ENCODE measurements around the gene HKDC1. TPM values are rescaled to one million over a fixed set of nuclear protein-coding genes. Genes with fewer than 3 reads are reported as not detected.

The HKDC1 gene
- total and polyA plus RNA-seq, 2 donors (not counting 1 experiment from before 2014, with no cell fraction given): 0.01 TPM; not detected in 1

DNA sequence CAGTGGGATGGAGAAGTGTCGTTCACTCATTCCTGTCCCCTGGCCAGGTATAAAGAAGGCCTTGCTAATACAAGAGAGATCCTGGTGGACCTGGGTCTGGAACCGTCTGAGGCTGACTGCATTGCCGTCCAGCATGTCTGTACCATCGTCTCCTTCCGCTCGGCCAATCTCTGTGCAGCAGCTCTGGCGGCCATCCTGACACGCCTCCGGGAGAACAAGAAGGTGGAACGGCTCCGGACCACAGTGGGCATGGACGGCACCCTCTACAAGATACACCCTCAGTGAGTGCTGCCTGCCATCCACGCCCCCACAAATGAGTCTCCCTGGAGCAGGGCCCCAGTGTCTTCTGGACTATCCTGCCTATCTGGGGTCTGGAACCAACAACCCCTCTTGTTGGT, 27.2 kb downstream of the HKDC1 start:
- no peaks in the 10 kb centered on the region for H3K9me3 ChIP-seq (ENCODE audit: control extremely low read depth in 1 of 3, control insufficient read depth in 2 of 3, insufficient read depth in 1 of 3, low read length in 2 of 3)
- POLR2A ChIA-PET: no interaction called here
- H4K20me1 ChIP-seq (ENCODE audit: control insufficient read depth, insufficient read depth, low read length, poor library complexity, severe bottlenecking): no peaks in the 10 kb centered on the region
- no peaks in the 10 kb centered on the region for H3K36me3 ChIP-seq (replicated peaks in 1 of 2; ENCODE audit: control extremely low read depth in 1 of 2, control insufficient read depth in 1 of 2, extremely low read depth in 1 of 2, insufficient read depth in 2 of 2, low read length in 1 of 2)
- no peak overlapping the region for H3K9ac ChIP-seq (ENCODE audit: low read length)
- DNase-seq (no peak), ATAC-seq (ENCODE audit: low read depth) (no peak)
- Mint-ChIP-seq H3K27ac (no peak overlapping the region), H3K9me3 (ENCODE audit: insufficient read depth) (no peaks in the 10 kb centered on the region), H3K4me3 (no peak overlapping the region), H3K27me3 (no peaks in the 10 kb centered on the region), H3K4me1 (no peaks in the 10 kb centered on the region)
- no peak overlapping the region for H2AFZ ChIP-seq (ENCODE audit: insufficient read depth, low read depth, low read length, poor library complexity, severe bottlenecking)
- no peak overlapping the region for H3K4me3 ChIP-seq (ENCODE audit: control extremely low read depth in 1 of 5, extremely low read depth in 1 of 5, insufficient read depth in 1 of 5, low read depth in 2 of 5, low read length in 4 of 5)
- no peak overlapping the region for H3K4me2 ChIP-seq (replicated peaks; ENCODE audit: low read depth, low read length, poor library complexity, severe bottlenecking)
- intact Hi-C loops (cut with micrococcal nuclease): no loop called here
- no peak overlapping the region for H3K27ac ChIP-seq (ENCODE audit: low read length in 2 of 2)
- no peak for TF ChIP-seq EZH2 (IDR thresholded peaks at IDR 0.05; ENCODE audit: borderline replicate concordance, insufficient read depth, low read depth, low read length, poor library complexity, severe bottlenecking)
- TF ChIP-seq, protein P1, sequence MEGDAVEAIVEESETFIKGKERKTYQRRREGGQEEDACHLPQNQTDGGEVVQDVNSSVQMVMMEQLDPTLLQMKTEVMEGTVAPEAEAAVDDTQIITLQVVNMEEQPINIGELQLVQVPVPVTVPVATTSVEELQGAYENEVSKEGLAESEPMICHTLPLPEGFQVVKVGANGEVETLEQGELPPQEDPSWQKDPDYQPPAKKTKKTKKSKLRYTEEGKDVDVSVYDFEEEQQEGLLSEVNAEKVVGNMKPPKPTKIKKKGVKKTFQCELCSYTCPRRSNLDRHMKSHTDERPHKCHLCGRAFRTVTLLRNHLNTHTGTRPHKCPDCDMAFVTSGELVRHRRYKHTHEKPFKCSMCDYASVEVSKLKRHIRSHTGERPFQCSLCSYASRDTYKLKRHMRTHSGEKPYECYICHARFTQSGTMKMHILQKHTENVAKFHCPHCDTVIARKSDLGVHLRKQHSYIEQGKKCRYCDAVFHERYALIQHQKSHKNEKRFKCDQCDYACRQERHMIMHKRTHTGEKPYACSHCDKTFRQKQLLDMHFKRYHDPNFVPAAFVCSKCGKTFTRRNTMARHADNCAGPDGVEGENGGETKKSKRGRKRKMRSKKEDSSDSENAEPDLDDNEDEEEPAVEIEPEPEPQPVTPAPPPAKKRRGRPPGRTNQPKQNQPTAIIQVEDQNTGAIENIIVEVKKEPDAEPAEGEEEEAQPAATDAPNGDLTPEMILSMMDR (IDR thresholded peaks at IDR 0.05): no peak
- 94% methylated on average over 12 of the region's 13 CpGs for WGBS (ENCODE audit: insufficient coverage)
- no peaks in the 10 kb centered on the region for H3K79me2 ChIP-seq (ENCODE audit: control insufficient read depth, insufficient read depth, low read length)
- no peaks in the 10 kb centered on the region for H3K27me3 ChIP-seq (replicated peaks in 1 of 4; ENCODE audit: control extremely low read depth in 1 of 4, control insufficient read depth in 3 of 4, insufficient read depth in 4 of 4, low read length in 3 of 4)
- H3K4me1 ChIP-seq (ENCODE audit: control insufficient read depth in 2 of 2, insufficient read depth in 2 of 2, low read length in 2 of 2): no peaks in the 10 kb centered on the region
- CTCF ChIA-PET: interaction anchor here (0.7 to 1.6 kb wide), 2 partner anchors 9 to 145 kb away, joined by 3 to 6 read pairs; no protein-coding TSS in a partner anchor

DNA sequence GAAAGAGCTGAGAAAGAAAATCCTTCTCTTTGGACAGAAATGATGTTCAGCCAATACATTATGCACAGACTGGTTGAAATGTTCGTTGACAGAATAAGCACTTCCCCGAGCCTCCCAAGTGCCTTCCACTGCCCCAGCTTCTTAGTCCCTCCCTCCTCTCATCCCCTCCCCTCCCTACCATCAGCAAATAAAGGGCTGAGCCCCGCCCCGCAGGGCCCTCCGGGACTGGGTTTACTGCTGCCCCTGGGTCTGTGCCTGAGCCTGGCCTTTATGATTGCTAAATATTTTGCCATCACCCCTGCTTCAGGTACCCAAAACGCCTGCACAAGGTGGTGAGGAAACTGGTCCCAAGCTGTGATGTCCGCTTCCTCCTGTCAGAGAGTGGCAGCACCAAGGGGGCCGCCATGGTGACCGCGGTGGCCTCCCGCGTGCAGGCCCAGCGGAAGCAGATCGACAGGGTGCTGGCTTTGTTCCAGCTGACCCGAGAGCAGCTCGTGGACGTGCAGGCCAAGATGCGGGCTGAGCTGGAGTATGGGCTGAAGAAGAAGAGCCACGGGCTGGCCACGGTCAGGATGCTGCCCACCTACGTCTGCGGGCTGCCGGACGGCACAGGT, 28.1 kb downstream of the HKDC1 start:
- H3K79me2 ChIP-seq (ENCODE audit: control insufficient read depth, insufficient read depth, low read length): no peaks in the 10 kb centered on the region
- H3K27me3 ChIP-seq (replicated peaks in 1 of 4; ENCODE audit: control extremely low read depth in 1 of 4, control insufficient read depth in 3 of 4, insufficient read depth in 4 of 4, low read length in 3 of 4): no peaks in the 10 kb centered on the region
- no peaks in the 10 kb centered on the region for H3K4me1 ChIP-seq (ENCODE audit: control insufficient read depth in 2 of 2, insufficient read depth in 2 of 2, low read length in 2 of 2)
- no peaks in the 10 kb centered on the region for H3K9me3 ChIP-seq (ENCODE audit: control extremely low read depth in 1 of 3, control insufficient read depth in 2 of 3, insufficient read depth in 1 of 3, low read length in 2 of 3)
- H4K20me1 ChIP-seq (ENCODE audit: control insufficient read depth, insufficient read depth, low read length, poor library complexity, severe bottlenecking): no peaks in the 10 kb centered on the region
- no peak overlapping the region for H3K9ac ChIP-seq (ENCODE audit: low read length)
- Mint-ChIP-seq H3K4me1 (no peaks in the 10 kb centered on the region), H3K4me3 (no peak overlapping the region), H3K27ac (no peak overlapping the region), H3K27me3 (no peaks in the 10 kb centered on the region), H3K9me3 (ENCODE audit: insufficient read depth) (no peaks in the 10 kb centered on the region)
- no peak overlapping the region for H3K27ac ChIP-seq (ENCODE audit: low read length in 2 of 2)
- DNase-seq (no peak), ATAC-seq (ENCODE audit: low read depth) (no peak)
- ChIA-PET CTCF (interaction anchor here (1.1 kb wide), 1 partner anchor 144 kb away, joined by 3 read pairs; no protein-coding TSS in a partner anchor), POLR2A (no interaction called here)
- no peak overlapping the region for H3K4me3 ChIP-seq (ENCODE audit: control extremely low read depth in 1 of 5, extremely low read depth in 1 of 5, insufficient read depth in 1 of 5, low read depth in 2 of 5, low read length in 4 of 5)
- intact Hi-C loops (cut with micrococcal nuclease): no loop called here
- H2AFZ ChIP-seq (ENCODE audit: insufficient read depth, low read depth, low read length, poor library complexity, severe bottlenecking): no peak overlapping the region
- WGBS (ENCODE audit: insufficient coverage): 91% methylated on average over 18 of the region's 24 CpGs
- no peak overlapping the region for H3K4me2 ChIP-seq (replicated peaks; ENCODE audit: low read depth, low read length, poor library complexity, severe bottlenecking)
- no peaks in the 10 kb centered on the region for H3K36me3 ChIP-seq (replicated peaks in 1 of 2; ENCODE audit: control extremely low read depth in 1 of 2, control insufficient read depth in 1 of 2, extremely low read depth in 1 of 2, insufficient read depth in 2 of 2, low read length in 1 of 2)
- no peak for TF ChIP-seq EZH2 (IDR thresholded peaks at IDR 0.05; ENCODE audit: borderline replicate concordance, insufficient read depth, low read depth, low read length, poor library complexity, severe bottlenecking)
- TF ChIP-seq, protein P1 (IDR thresholded peaks at IDR 0.05): no peak
